Tibial artery (tissue), 4 donors: ENCODE results near the gene HDAC4.

Source experiments
- DNase-seq, 2 donors: peaks; one replicate each; pipeline ENCODE4 v3.0.0-alpha.2; 2019
- H3K27ac ChIP-seq, 2 donors: fragments of 200-600 bp; sonication (generic) in 1 of 2; 1 replicate in 1 of 2; 2 replicates in 1 of 2; pipeline ENCODE4 v1.5.1; 2018 to 2019; ENCODE audit warnings: mild to moderate bottlenecking in 1 of 2
- H3K27me3 ChIP-seq, 2 donors: fragments of 200-600 bp; sonication (generic) in 1 of 2; one replicate each; pipeline versions ENCODE4 v1.5.1 to v1.6.0; 2016 to 2019
- H3K36me3 ChIP-seq, 3 donors: fragments of 200-600 bp; sonication (generic) in 2 of 3; one replicate each; pipeline ENCODE4 v1.5.1; 2016 to 2019; ENCODE audit warnings: mild to moderate bottlenecking in 2 of 3
- H3K4me1 ChIP-seq, 4 donors: fragments of 200-600 bp; sonication (generic) in 2 of 4; 1 replicate in 3 of 4; 2 replicates in 1 of 4; pipeline ENCODE4 v1.5.1; 2016 to 2019
- H3K4me3 ChIP-seq, 2 donors: fragments of 200-600 bp; sonication (generic) in 1 of 2; 1 replicate in 1 of 2; 2 replicates in 1 of 2; pipeline ENCODE4 v1.5.1; 2018 to 2019; ENCODE audit warnings: mild to moderate bottlenecking in 2 of 2
- H3K9me3 ChIP-seq, 3 donors: fragments of 200-600 bp; sonication (generic) in 1 of 3; one replicate each; pipeline ENCODE4 v1.5.1; 2016 to 2019
- CTCF ChIP-seq, 2 experiments: fragments of 200-600 bp in 1 of 2; fragments of 450-650 bp in 1 of 2; IDR thresholded peaks; one replicate each; pipeline ENCODE4 v1.5.1; 2017 to 2019; ENCODE audit warnings: antibody characterized with exemption in 2 of 2, mild to moderate bottlenecking in 1 of 2, moderate library complexity in 1 of 2
- intact Hi-C: fragments of 100-400 bp; cut with DNase I; formaldehyde crosslinking; loops from one replicate; pipeline ENCODE4 v1.15.0; 2023; ENCODE audit warnings: low total_unique reads

The HDAC4 gene

GRCh38 chr2:239291475-239292350, 109.1 kb downstream of the HDAC4 start:
- intact Hi-C loops: no loop called here
- no peak for TF ChIP-seq CTCF (IDR thresholded peaks at IDR 0.05)
- no peaks in the 10 kb centered on the region for H3K9me3 ChIP-seq
- peak; percentile 18 to 56 for DNase-seq
- H3K27ac ChIP-seq: peak overlapping the region; percentile 58 to 63
- H3K36me3 ChIP-seq: no peaks in the 10 kb centered on the region
- H3K4me1 ChIP-seq: peaks cover 0 to 28% (median 8%) of the 10 kb centered on the region in 4 donors
- no peaks in the 10 kb centered on the region for H3K27me3 ChIP-seq
- no peak overlapping the region for H3K4me3 ChIP-seq

GRCh38 chr2:239290618-239291474, 110.0 kb downstream of the HDAC4 start:
- Histone ChIP-seq H3K27me3 (no peaks in the 10 kb centered on the region), H3K4me3 (no peak overlapping the region), H3K36me3 (no peaks in the 10 kb centered on the region), H3K27ac (peak overlapping the region; percentile 58 to 63), H3K9me3 (no peaks in the 10 kb centered on the region), H3K4me1 (peaks cover 0 to 25% (median 8%) of the 10 kb centered on the region in 4 donors)
- no peak for TF ChIP-seq CTCF (IDR thresholded peaks at IDR 0.05)
- DNase-seq: peak; percentile 37 to 90
- intact Hi-C loops: no loop called here

GRCh38 chr2:239289545-239289944, 111.3 kb downstream of the HDAC4 start:
- TF ChIP-seq CTCF (IDR thresholded peaks at IDR 0.05): no peak
- Histone ChIP-seq H3K27ac (no peak overlapping the region), H3K9me3 (no peaks in the 10 kb centered on the region), H3K27me3 (no peaks in the 10 kb centered on the region), H3K4me3 (no peak overlapping the region), H3K4me1 (peaks cover 0 to 22% (median 13%) of the 10 kb centered on the region in 4 donors), H3K36me3 (no peaks in the 10 kb centered on the region)
- intact Hi-C loops: no loop called here
- DNase-seq: peak; percentile 10 to 37

- H3K27ac ChIP-seq: no peak overlapping the region
- intact Hi-C loops: no loop called here
- H3K9me3 ChIP-seq: no peaks in the 10 kb centered on the region
- H3K36me3 ChIP-seq: no peaks in the 10 kb centered on the region
- TF ChIP-seq CTCF (IDR thresholded peaks at IDR 0.05): no peak
- peak; percentile 22 to 53 for DNase-seq
- peaks cover 0 to 22% (median 13%) of the 10 kb centered on the region in 4 donors for H3K4me1 ChIP-seq
- no peaks in the 10 kb centered on the region for H3K27me3 ChIP-seq
- H3K4me3 ChIP-seq: no peak overlapping the region
These were observed 111.8 kb downstream of the HDAC4 start for GRCh38 chr2:239288951-239289511.

GRCh38 chr2:239288237-239288636, 112.6 kb downstream of the HDAC4 start:
- TF ChIP-seq CTCF (IDR thresholded peaks at IDR 0.05): no peak
- intact Hi-C loops: no loop called here
- H3K27ac ChIP-seq: no peak overlapping the region
- no peak for DNase-seq
- H3K4me1 ChIP-seq: peaks cover 0 to 22% (median 13%) of the 10 kb centered on the region in 4 donors
- H3K4me3 ChIP-seq: no peak overlapping the region
- no peaks in the 10 kb centered on the region for H3K27me3 ChIP-seq
- H3K36me3 ChIP-seq: no peaks in the 10 kb centered on the region
- H3K9me3 ChIP-seq: no peaks in the 10 kb centered on the region
